HEK293 (cell line): Measurements from ENCODE around the gene PALD1.

Experiments used
- CTCF ChIA-PET: fragments of 350-600 bp; formaldehyde crosslinking; extraction: SDS; loops from one replicate; lab custom pipeline; 2021; ENCODE audit warnings: antibody characterized with exemption; lab: Yijun Ruan, JAX
- POLR2A ChIA-PET: fragments of 300-600 bp; formaldehyde crosslinking; extraction: SDS; loops from one replicate; lab custom pipeline; 2020; ENCODE audit warnings: antibody characterized with exemption, inconsistent platforms; lab: Yijun Ruan, JAX
- H3K27ac ChIP-seq: fragments of 200-500 bp; sonication (Bioruptor generic); 2 replicates; pipeline ENCODE4 v1.5.1; 2014; ENCODE audit warnings: low read depth, low read length, control low read depth, inconsistent platforms; ENCODE audit errors: extremely low read depth
- H3K36me3 ChIP-seq, 2 experiments: fragments of 200-500 bp in 1 of 2; sonication (Bioruptor generic) in 1 of 2; 1 replicate in 1 of 2; 2 replicates in 1 of 2; pipeline ENCODE4 v1.5.1; 2014 to 2017; ENCODE audit warnings: inconsistent platforms in 2 of 2, low read length in 2 of 2; ENCODE audit not compliant: control insufficient read depth in 2 of 2, insufficient read depth in 1 of 2
- H3K4me1 ChIP-seq: fragments of 200-500 bp; sonication (Bioruptor generic); 2 replicates; pipeline ENCODE4 v1.5.1; 2014; ENCODE audit warnings: mild to moderate bottlenecking, low read length, inconsistent platforms; ENCODE audit not compliant: control insufficient read depth, insufficient read depth
- H3K4me3 ChIP-seq: 2 replicates; pipeline ENCODE4 v1.5.1; 2011; ENCODE audit warnings: low read depth, mild to moderate bottlenecking, control low read depth, low read length, moderate library complexity
- H3K9me3 ChIP-seq: fragments of 200-500 bp; sonication (Bioruptor generic); 2 replicates; pipeline ENCODE4 v1.5.1; 2014; ENCODE audit warnings: low read depth, low read length, inconsistent platforms; ENCODE audit not compliant: control insufficient read depth, insufficient read depth
- EGR2 ChIP-seq: fragments of 450-650 bp; formaldehyde crosslinking; IDR thresholded peaks from 2 replicates; pipeline ENCODE4 v1.5.1; 2016; ENCODE audit warnings: low read depth, missing biosample characterization, missing genetic modification characterization
- GFI1B ChIP-seq: fragments of 450-650 bp; formaldehyde crosslinking; IDR thresholded peaks from 2 replicates; pipeline ENCODE4 v1.5.1; 2016; ENCODE audit warnings: missing biosample characterization, missing genetic modification characterization
- HOXC10 ChIP-seq: sonication (generic); formaldehyde crosslinking; IDR thresholded peaks from 2 replicates; pipeline ENCODE4 v1.8.1; 2023; ENCODE audit warnings: mild to moderate bottlenecking, missing genetic modification reagents
- KLF16 ChIP-seq: fragments of 450-650 bp; formaldehyde crosslinking; IDR thresholded peaks from 2 replicates; pipeline ENCODE4 v1.5.1; 2017; ENCODE audit warnings: missing biosample characterization, missing genetic modification characterization
- REPIN1 ChIP-seq: fragments of 450-650 bp; formaldehyde crosslinking; IDR thresholded peaks from 2 replicates; pipeline ENCODE4 v1.5.1; 2017; ENCODE audit warnings: missing biosample characterization, missing genetic modification characterization, low read depth
- SP7 ChIP-seq: fragments of 450-650 bp; formaldehyde crosslinking; IDR thresholded peaks from 2 replicates; pipeline ENCODE4 v1.5.1; 2016; ENCODE audit warnings: missing biosample characterization, missing genetic modification characterization
- TCF7L2 ChIP-seq: IDR thresholded peaks from 2 replicates; pipeline ENCODE4 v1.6.1; 2011; ENCODE audit warnings: low read depth, mild to moderate bottlenecking, inconsistent platforms, low read length, moderate library complexity, borderline replicate concordance
- TRIM28 ChIP-seq: IDR thresholded peaks from 2 replicates; pipeline ENCODE4 v1.6.1; 2011; ENCODE audit warnings: low read length, control low read depth, borderline replicate concordance
- ZBTB20 ChIP-seq: fragments of 450-650 bp; formaldehyde crosslinking; IDR thresholded peaks from 2 replicates; pipeline ENCODE4 v1.5.1; 2016; ENCODE audit warnings: missing biosample characterization, missing genetic modification characterization
- ZBTB21 ChIP-seq: fragments of 450-650 bp; formaldehyde crosslinking; IDR thresholded peaks from 2 replicates; pipeline ENCODE4 v1.5.1; 2017; ENCODE audit warnings: missing biosample characterization, missing genetic modification characterization
- ZBTB8A ChIP-seq: fragments of 450-650 bp; formaldehyde crosslinking; IDR thresholded peaks from 2 replicates; pipeline ENCODE4 v1.5.1; 2016; ENCODE audit warnings: missing biosample characterization, missing genetic modification characterization
- ZFP69B ChIP-seq: fragments of 450-650 bp; formaldehyde crosslinking; IDR thresholded peaks from 2 replicates; pipeline ENCODE4 v1.5.1; 2016; ENCODE audit warnings: missing biosample characterization, missing genetic modification characterization
- ZNF10 ChIP-seq: fragments of 450-650 bp; formaldehyde crosslinking; IDR thresholded peaks from 2 replicates; pipeline ENCODE4 v1.5.1; 2017; ENCODE audit warnings: missing biosample characterization, missing genetic modification characterization
- ZNF19 ChIP-seq: fragments of 450-650 bp; formaldehyde crosslinking; IDR thresholded peaks from 2 replicates; pipeline ENCODE4; 2016; ENCODE audit warnings: missing biosample characterization, missing genetic modification characterization, low read depth
- ZNF302 ChIP-seq: fragments of 450-650 bp; formaldehyde crosslinking; IDR thresholded peaks from 2 replicates; pipeline ENCODE4 v1.5.1; 2016; ENCODE audit warnings: missing biosample characterization, missing genetic modification characterization, low read depth
- ZNF354C ChIP-seq: fragments of 450-650 bp; formaldehyde crosslinking; IDR thresholded peaks from 2 replicates; pipeline ENCODE4 v1.5.1; 2016; ENCODE audit warnings: missing biosample characterization, missing genetic modification characterization, low read depth, borderline replicate concordance
- ZNF37A ChIP-seq: fragments of 450-650 bp; IDR thresholded peaks from 2 replicates; pipeline ENCODE4 v1.5.1; 2018; ENCODE audit warnings: missing biosample characterization, missing genetic modification characterization
- ZNF514 ChIP-seq: fragments of 450-650 bp; formaldehyde crosslinking; IDR thresholded peaks from 2 replicates; pipeline ENCODE4 v1.5.1; 2016; ENCODE audit warnings: missing biosample characterization, missing genetic modification characterization
- ZNF664 ChIP-seq: fragments of 450-650 bp; formaldehyde crosslinking; IDR thresholded peaks from 2 replicates; pipeline ENCODE4 v1.5.1; 2016; ENCODE audit warnings: missing biosample characterization, missing genetic modification characterization
- ZNF791 ChIP-seq: fragments of 450-650 bp; formaldehyde crosslinking; IDR thresholded peaks from 2 replicates; pipeline ENCODE4 v1.5.1; 2016; ENCODE audit warnings: missing biosample characterization, missing genetic modification characterization
- ZNF830 ChIP-seq: fragments of 450-650 bp; IDR thresholded peaks from 2 replicates; pipeline ENCODE4 v1.5.0; 2018; ENCODE audit warnings: missing biosample characterization, missing genetic modification characterization, low read depth, mild to moderate bottlenecking, moderate library complexity
- TF ChIP-seq, protein P1 (sequence below): IDR thresholded peaks from 2 replicates; pipeline ENCODE4 v1.6.1; 2011; ENCODE audit warnings: mild to moderate bottlenecking, low read depth, low read length, borderline replicate concordance
- TF ChIP-seq, protein P2 (sequence below): sonication (generic); formaldehyde crosslinking; IDR thresholded peaks from 2 replicates; pipeline ENCODE4 v1.8.1; 2022; ENCODE audit warnings: mild to moderate bottlenecking, moderate library complexity, missing genetic modification reagents
- TF ChIP-seq, protein P3 (sequence below): fragments of 450-650 bp; formaldehyde crosslinking; IDR thresholded peaks from 2 replicates; pipeline ENCODE4 v1.5.1; 2016; ENCODE audit warnings: missing biosample characterization, missing genetic modification characterization
- TF ChIP-seq, protein P4 (sequence below): fragments of 450-650 bp; formaldehyde crosslinking; conservative IDR thresholded peaks from 2 replicates; pipeline ENCODE4 v1.5.1; 2016; ENCODE audit warnings: low read depth, missing biosample characterization, missing genetic modification characterization

PALD1 gene

DNA sequence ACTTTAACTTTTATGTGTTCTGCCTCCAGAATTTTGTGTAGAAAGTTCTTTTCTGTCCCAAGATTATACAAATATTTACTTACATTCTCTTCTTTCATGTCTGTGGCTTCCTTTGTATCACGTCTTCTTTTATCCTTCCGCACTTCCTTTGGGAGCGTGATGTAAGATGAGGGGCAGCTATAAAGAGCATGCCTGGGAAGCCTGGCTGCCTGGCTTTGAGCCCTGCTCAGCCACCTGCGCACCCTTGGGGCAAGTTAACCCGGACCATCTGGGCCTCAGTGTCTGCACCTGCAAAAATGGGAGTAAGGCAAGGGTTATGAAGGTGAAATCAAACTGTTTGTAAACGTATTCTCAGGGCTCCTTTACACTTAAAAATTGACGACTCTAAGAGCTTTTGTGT, 25.2 kb downstream of the PALD1 start:
- Histone ChIP-seq H3K36me3 (peaks cover under 1 to 3% of the 10 kb centered on the region in 2 experiments; a peak in 2 of 3 replicates), H3K9me3 (no peaks in the 10 kb centered on the region), H3K4me3 (no peak overlapping the region), H3K27ac (no peak overlapping the region), H3K4me1 (no peaks in the 10 kb centered on the region)
- CTCF ChIA-PET, result no interaction called here
- TF ChIP-seq ZBTB21 (tag by site-specific recombination) (no peak), ZNF664 (tag by site-specific recombination) (no peak), GFI1B (tag by site-specific recombination) (no peak), ZNF37A (tag by site-specific recombination) (no peak), ZNF302 (no peak), ZBTB8A (tag by site-specific recombination) (no peak), KLF16 (tag by site-specific recombination) (no peak), ZFP69B (tag by site-specific recombination) (no peak), ZNF354C (tag by site-specific recombination) (no peak), ZNF10 (tag by site-specific recombination) (no peak), SP7 (tag by site-specific recombination) (no peak), EGR2 (no peak), ZBTB20 (tag by site-specific recombination) (no peak), ZNF514 (tag by site-specific recombination) (no peak), ZNF19 (no peak)
- TF ChIP-seq, protein P1, sequence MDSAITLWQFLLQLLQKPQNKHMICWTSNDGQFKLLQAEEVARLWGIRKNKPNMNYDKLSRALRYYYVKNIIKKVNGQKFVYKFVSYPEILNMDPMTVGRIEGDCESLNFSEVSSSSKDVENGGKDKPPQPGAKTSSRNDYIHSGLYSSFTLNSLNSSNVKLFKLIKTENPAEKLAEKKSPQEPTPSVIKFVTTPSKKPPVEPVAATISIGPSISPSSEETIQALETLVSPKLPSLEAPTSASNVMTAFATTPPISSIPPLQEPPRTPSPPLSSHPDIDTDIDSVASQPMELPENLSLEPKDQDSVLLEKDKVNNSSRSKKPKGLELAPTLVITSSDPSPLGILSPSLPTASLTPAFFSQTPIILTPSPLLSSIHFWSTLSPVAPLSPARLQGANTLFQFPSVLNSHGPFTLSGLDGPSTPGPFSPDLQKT, result no peak
- POLR2A ChIA-PET, result no interaction called here

DNA sequence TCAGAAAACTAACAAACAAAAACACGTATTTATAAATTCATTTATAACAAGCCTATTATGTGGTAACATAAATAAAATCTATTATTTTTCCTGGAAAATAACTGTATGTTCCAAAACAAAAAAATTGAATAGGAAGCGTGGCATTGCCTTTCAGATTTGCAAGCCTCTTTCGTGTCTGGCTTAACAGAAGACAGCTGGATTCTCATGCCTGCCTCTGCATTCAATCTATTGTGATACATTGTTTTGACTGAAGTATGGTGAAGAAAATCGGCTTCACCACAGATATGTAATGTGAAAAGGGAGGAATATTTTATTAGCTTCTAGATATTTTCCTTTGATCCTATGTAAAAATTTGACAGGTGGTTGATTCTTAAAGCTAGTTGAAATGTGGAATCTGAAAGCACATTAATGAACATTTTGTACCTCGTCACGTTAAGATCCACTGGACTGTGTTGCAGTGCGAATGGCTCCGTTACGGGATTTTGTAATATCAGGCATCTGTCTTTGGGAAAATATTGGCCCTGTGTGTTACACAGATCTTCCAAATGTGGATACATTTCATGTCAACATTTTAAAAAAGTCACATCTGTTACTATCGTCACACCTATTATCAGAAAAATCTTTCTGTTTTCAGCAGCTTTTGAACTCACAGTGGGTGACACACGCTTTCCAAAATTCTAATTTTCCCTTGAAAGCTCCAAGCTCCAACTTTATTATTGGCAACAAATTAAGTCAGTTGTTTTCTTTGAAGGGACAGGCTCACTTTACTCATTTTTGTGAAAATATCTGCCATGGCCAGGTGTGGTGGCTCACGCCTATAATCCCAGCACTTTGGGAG, 26.2 kb downstream of the PALD1 start:
- H3K9me3 ChIP-seq, result no peaks in the 10 kb centered on the region
- no peaks in the 10 kb centered on the region for H3K36me3 ChIP-seq
- H3K27ac ChIP-seq, result no peak overlapping the region
- no peak overlapping the region for H3K4me3 ChIP-seq
- no peaks in the 10 kb centered on the region for H3K4me1 ChIP-seq
- ChIA-PET POLR2A (no interaction called here), CTCF (interaction anchor here (0.6 kb wide), 1 partner anchor 616 kb away, joined by 3 read pairs; no protein-coding TSS in a partner anchor)
- TF ChIP-seq, protein P2, sequence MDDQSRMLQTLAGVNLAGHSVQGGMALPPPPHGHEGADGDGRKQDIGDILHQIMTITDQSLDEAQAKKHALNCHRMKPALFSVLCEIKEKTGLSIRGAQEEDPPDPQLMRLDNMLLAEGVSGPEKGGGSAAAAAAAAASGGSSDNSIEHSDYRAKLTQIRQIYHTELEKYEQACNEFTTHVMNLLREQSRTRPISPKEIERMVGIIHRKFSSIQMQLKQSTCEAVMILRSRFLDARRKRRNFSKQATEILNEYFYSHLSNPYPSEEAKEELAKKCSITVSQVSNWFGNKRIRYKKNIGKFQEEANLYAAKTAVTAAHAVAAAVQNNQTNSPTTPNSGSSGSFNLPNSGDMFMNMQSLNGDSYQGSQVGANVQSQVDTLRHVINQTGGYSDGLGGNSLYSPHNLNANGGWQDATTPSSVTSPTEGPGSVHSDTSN (CRISPR knock-in tag), result no peak
- TF ChIP-seq ZNF830 (tag by site-specific recombination), result no peak
- TF ChIP-seq, protein P3, sequence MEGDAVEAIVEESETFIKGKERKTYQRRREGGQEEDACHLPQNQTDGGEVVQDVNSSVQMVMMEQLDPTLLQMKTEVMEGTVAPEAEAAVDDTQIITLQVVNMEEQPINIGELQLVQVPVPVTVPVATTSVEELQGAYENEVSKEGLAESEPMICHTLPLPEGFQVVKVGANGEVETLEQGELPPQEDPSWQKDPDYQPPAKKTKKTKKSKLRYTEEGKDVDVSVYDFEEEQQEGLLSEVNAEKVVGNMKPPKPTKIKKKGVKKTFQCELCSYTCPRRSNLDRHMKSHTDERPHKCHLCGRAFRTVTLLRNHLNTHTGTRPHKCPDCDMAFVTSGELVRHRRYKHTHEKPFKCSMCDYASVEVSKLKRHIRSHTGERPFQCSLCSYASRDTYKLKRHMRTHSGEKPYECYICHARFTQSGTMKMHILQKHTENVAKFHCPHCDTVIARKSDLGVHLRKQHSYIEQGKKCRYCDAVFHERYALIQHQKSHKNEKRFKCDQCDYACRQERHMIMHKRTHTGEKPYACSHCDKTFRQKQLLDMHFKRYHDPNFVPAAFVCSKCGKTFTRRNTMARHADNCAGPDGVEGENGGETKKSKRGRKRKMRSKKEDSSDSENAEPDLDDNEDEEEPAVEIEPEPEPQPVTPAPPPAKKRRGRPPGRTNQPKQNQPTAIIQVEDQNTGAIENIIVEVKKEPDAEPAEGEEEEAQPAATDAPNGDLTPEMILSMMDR (tag by site-specific recombination), result no peak
- TF ChIP-seq TCF7L2, result no peak
- TF ChIP-seq HOXC10 (CRISPR knock-in tag), result no peak
- TF ChIP-seq, protein P1, result no peak
- no peak for TF ChIP-seq ZNF791 (tag by site-specific recombination)
- TF ChIP-seq, protein P4, sequence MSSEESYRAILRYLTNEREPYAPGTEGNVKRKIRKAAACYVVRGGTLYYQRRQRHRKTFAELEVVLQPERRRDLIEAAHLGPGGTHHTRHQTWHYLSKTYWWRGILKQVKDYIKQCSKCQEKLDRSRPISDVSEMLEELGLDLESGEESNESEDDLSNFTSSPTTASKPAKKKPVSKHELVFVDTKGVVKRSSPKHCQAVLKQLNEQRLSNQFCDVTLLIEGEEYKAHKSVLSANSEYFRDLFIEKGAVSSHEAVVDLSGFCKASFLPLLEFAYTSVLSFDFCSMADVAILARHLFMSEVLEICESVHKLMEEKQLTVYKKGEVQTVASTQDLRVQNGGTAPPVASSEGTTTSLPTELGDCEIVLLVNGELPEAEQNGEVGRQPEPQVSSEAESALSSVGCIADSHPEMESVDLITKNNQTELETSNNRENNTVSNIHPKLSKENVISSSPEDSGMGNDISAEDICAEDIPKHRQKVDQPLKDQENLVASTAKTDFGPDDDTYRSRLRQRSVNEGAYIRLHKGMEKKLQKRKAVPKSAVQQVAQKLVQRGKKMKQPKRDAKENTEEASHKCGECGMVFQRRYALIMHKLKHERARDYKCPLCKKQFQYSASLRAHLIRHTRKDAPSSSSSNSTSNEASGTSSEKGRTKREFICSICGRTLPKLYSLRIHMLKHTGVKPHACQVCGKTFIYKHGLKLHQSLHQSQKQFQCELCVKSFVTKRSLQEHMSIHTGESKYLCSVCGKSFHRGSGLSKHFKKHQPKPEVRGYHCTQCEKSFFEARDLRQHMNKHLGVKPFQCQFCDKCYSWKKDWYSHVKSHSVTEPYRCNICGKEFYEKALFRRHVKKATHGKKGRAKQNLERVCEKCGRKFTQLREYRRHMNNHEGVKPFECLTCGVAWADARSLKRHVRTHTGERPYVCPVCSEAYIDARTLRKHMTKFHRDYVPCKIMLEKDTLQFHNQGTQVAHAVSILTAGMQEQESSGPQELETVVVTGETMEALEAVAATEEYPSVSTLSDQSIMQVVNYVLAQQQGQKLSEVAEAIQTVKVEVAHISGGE (tag by site-specific recombination), result no peak
- no peak for TF ChIP-seq TRIM28
- no peak for TF ChIP-seq ZFP69B (tag by site-specific recombination)
- no peak for TF ChIP-seq REPIN1 (tag by site-specific recombination)
